Amygdala (tissue), 56 donors: ENCODE results near the gene ABCC4.

Source experiments
- DNase-seq, 56 donors: peaks; one replicate each; lab custom pipeline; 2025; lab: John Stamatoyannopoulos, UW

The ABCC4 gene

GRCh38 chr13:95301183-95301967 is at the start of gene ABCC4:
ABCC4 (minus strand) TSS chr13:95301451; CDS start chr13:95301314, 137 bp downstream.
- peak in 35 of 56 donors; percentile 8 to 69 (median 38) for DNase-seq

GRCh38 chr13:95349267-95349666 is 48.0 kb upstream of the ABCC4 start:
- DNase-seq, result no peak

- DNase-seq, result no peak
These were observed 42.7 kb upstream of the ABCC4 start for GRCh38 chr13:95343944-95344343.

DNA sequence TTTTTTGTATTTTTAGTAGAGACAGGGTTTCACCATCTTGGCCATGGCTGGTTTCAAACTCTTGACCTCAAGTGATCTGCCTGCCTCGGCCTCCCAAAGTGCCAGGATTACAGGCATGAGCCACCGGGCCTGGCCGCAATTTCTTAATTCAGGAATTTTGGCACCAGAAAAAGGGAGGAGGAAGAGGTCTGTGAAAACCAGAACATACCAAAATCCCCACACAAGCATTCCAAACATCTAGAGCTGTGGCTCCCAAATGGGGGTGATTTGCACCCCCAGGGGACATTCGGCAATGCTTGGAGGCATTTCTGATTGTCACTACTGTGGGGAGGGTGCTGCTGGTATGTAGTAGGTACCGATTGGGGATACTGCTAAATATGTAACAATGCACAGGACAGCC is 40.2 kb upstream of the ABCC4 start:
- DNase-seq, result no peak

DNA sequence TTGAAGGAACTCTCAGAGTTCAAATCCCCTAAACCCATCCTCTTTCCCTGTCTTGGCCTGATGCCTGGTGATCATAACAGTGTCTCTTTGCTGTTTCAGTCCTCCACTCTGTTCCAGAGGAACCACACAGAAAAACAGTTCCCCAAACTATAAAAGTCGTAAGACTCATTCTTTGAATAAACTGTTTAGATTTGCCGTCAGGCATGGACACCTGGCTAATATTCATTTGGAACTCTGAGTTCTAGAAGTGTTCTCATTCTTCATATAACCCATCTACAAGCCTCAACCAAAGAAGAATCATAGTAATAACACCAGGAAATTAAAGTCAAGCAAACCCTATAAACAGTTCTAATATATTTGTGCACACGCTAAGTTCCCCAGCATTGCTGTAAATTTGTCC is 37.7 kb upstream of the ABCC4 start:
- DNase-seq, result no peak

DNA sequence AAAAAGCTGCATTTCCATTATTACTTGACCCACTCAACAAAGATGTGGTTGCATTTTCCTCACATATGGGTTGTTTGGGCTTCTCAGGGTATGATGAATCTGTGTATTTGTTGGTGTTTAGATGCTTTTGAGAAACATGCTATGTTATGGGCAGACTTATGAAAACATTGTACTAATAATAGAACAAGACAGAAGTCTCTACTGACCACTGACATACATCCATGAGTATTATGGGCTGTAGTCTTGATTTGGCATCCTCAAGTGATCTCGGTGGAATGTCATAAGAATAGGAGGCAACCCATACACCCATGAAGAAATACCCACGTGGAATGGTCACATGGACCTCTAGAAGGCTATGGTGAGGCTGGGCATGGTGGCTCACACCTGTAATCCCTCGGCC is 36.3 kb upstream of the ABCC4 start:
- DNase-seq, result no peak

DNA sequence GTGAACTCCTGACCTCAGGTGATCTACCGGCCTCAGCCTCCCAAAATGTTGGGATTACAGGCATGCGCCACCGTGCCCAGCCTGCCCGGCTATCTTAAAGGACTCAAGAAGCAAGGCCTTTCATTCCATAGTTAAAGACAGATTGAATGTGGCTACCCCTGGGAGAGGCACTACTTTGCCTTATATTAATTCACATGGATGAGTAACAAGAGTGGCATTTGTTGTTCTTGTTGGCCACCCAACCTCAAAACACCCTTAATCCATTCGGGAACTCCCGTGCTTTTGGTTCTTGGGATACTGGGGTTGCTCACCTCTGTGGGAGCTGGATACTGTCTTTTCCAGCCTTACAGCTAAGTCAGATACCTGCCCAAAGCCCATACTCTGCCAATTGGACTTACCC is 34.4 kb upstream of the ABCC4 start:
- DNase-seq, result no peak

- no peak for DNase-seq
These were observed 27.1 kb upstream of the ABCC4 start for GRCh38 chr13:95328386-95328785.

DNA sequence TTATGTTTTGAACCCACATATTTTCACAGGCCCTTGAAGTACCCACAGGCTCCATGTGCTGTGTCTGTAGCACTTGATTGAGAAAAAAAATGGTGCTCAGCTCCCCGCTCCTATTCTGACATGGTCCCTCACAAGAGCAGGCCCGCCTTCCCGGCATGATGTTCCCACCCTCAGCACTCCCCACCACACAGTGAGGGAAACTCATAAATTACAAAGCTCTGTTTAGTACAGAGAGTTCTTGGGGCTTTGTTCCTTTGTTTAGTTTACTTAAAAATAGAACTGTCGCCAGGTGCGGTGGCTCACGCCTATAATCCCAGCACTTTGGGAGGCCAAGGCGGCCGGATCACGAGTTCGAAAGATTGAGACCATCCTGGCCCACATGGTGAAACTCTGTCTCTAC is 25.9 kb upstream of the ABCC4 start:
- DNase-seq, result no peak

- DNase-seq, result no peak
These were observed 25.4 kb upstream of the ABCC4 start for GRCh38 chr13:95326695-95327094.

DNA sequence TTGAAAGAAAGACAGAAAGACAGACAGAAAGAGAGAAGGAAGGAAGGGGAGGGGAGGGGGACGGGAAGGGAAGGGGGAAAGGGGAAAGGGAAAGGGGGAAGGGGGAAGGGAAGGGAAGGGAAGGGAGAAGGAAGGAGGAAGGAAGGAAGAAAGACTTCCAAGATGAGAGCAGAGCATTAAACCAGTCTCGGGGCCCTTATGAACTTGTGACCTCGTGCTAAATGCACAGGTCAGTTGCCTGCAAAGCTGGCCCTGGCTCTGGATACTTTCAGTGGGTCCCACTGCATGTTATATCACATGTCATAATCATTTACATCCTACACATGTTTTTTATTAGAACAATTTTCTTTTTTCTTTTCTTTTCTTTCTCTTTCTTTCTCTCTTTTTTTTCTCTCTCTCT is 24.2 kb upstream of the ABCC4 start:
- DNase-seq, result no peak

- DNase-seq, result no peak
These were observed 22.8 kb upstream of the ABCC4 start for GRCh38 chr13:95323930-95324662.

GRCh38 chr13:95319551-95320274 is 18.5 kb upstream of the ABCC4 start:
- no peak for DNase-seq

GRCh38 chr13:95317039-95317989 is 16.1 kb upstream of the ABCC4 start:
- DNase-seq, result no peak

DNA sequence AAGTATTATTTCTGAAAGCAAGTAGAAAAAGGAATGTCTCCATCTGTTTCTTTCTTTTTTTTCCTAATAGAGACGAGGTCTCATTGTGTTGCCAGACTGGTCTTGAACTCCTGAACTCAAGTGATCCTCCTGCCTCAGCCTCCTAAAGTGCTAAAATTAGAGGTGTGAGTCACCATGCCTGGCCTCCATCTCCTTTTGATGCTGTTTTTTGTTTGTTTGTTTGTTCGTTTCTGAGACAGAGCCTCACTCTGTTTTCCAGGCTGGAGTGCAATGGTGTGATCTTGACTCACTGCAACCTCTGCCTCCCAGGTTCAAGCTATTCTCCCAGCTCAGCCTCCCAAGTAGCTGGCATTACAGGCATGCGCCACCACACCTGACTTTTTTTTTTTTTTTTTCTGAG is 14.5 kb upstream of the ABCC4 start:
- DNase-seq, result no peak

DNA sequence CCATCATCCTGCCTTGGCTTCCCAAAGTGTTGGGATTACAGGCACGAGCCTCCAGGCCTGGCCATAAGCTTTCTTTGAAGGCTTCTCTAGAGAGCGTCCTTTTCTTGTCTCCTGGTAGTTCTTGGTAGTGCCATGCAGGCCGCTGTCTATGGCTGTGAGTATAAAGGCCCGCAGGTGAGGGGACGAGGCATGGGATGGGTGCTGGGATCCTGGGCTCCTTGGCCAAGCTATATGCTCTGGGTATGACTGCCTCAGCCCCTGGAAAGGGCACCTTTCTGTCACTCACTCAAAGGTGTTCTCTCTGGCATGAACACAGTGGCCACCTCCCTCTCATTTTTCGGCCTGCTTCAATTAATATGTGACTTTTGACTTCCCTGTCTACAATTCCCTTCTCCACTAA is 6.3 kb upstream of the ABCC4 start:
- DNase-seq, result no peak

- no peak for DNase-seq
These were observed 3.2 kb upstream of the ABCC4 start for GRCh38 chr13:95304453-95304852.

DNA sequence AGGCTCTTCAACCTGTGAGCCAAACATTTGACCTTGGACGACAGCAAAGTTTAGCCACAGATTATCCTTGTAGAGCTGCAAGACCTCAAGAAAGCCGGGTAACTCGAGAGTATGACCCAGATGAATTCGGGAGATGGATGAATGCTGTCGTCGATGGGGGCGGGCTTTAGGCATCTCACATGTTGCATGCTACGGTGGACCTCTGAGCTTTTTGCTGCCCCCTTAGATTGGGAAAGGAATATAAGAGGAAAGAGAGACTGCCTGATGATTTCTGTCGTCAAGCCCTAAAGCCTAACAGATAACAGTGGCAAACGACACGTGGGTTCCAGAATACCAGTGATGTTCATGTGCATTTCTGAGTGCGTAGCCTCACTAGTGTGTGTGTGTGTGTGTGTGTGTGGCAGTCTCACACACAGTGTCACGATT is 730 bp upstream of the ABCC4 start:
- no peak for DNase-seq

DNA sequence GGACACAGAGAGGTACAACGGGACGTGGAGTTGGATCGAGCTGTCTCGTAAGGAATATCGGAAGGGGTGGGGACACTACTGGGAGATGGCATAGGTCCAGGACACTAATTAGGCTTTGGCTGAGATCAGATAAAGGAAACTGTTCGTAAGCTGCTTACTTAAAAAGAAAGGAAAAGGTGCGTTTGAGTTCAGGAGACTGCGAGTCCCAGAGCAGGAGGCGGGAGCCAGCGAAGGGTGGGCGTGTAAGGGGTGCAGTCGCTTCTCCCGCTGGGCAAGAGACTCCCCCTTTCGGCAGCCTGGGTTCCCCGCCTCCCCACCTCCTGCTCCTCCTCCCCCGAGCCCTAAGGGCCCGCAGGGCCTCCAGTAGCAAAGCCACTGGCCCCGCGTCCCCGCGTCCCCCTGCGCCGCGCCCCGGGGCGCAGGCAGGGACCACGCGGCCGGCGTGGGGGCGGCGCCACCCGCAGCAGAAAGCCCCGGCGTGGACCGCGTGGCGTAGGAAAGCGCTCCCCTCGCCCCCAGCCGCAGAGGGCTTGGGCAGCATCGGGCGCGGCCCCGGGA is 547 bp downstream of the ABCC4 start:
- DNase-seq, result peak in 40 of 56 donors; percentile 2 to 47 (median 23)
